Cardiac septum (tissue), 1 donor: Measurements from ENCODE around the gene GSDMA. TPM values are rescaled to one million over a fixed set of nuclear protein-coding genes. Genes with fewer than 3 reads are reported as not detected.

Source experiments
- DNase-seq: peaks from one replicate; pipeline ENCODE4 v3.0.0-alpha.2; 2020; ENCODE audit warnings: low spot score
- intact Hi-C: fragments of 100-400 bp; cut with DNase I; formaldehyde crosslinking; loops from one replicate; pipeline ENCODE4 v1.14.0; 2022
- total RNA-seq: library from RNA; stranded (reverse); fragmentation: NEBNext Ultra II Directional; extraction: Animal tissue kit (Norgen Biotek cat#: 25700); gene quantifications from one replicate; pipeline ENCODE4 v1.2.1, GENCODE V29; 2021
- donor health status: DM: no; HTN: no; CAD: no.

GSDMA gene
- total RNA-seq, 1 donor from 2014 or later, result 0.48 TPM

DNA sequence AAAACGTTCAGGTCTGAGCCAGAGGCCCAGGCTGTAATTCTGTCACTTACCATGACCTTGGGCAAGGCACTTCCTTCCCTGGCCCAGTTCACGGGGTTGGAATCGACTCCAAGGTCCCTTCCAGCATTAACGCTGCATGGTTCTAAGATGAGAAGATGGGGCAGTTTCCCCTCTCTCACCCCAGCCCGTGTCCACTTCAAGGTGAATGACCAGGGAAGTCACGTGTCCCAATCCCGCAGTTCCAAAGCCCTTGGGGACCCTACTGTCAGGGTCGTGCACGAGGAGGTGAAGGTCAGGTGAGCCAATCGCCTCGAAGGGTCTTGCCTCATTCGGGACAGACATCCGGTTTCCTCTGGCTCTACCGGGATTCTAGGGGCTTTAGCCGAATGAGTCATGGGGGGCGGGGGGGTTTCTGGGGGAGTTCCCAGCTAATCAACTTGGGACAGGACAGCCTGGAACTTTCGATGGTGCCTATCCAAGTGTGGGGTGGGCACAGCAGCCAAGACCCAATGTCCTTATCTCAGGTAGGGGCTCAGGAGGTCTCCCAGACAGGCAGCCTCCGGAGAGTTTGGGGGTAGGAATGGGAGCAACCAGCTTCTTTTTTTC lies 51.7 kb downstream of the GSDMA start:
- intact Hi-C loops, result loop anchor here (5.0 to 10.0 kb wide), 3 partner anchors 153 to 280 kb away; no protein-coding TSS in a partner anchor
- DNase-seq, result no peak

DNA sequence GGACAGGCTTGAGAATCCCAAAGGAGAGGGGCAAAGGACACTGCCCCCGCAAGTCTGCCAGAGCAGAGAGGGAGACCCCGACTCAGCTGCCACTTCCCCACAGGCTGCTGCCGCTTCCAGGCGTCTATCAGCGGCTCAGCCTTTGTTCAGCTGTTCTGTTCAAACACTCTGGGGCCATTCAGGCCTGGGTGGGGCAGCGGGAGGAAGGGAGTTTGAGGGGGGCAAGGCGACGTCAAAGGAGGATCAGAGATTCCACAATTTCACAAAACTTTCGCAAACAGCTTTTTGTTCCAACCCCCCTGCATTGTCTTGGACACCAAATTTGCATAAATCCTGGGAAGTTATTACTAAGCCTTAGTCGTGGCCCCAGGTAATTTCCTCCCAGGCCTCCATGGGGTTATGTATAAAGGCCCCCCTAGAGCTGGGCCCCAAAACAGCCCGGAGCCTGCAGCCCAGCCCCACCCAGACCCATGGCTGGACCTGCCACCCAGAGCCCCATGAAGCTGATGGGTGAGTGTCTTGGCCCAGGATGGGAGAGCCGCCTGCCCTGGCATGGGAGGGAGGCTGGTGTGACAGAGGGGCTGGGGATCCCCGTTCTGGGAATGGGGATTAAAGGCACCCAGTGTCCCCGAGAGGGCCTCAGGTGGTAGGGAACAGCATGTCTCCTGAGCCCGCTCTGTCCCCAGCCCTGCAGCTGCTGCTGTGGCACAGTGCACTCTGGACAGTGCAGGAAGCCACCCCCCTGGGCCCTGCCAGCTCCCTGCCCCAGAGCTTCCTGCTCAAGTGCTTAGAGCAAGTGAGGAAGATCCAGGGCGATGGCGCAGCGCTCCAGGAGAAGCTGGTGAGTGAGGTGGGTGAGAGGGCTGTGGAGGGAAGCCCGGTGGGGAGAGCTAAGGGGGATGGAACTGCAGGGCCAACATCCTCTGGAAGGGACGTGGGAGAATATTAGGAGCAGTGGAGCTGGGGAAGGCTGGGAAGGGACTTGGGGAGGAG lies 52.5 kb downstream of the GSDMA start, which contains the start of gene CSF3:
TSS of gene CSF3 (plus strand) at position 436 of the 993 bp plus-strand sequence. CDS start at position 471, 35 bp downstream.
- intact Hi-C loops, result loop anchor here (10.0 kb wide), 2 partner anchors 180 to 280 kb away; no protein-coding TSS in a partner anchor
- DNase-seq, result no peak

DNA sequence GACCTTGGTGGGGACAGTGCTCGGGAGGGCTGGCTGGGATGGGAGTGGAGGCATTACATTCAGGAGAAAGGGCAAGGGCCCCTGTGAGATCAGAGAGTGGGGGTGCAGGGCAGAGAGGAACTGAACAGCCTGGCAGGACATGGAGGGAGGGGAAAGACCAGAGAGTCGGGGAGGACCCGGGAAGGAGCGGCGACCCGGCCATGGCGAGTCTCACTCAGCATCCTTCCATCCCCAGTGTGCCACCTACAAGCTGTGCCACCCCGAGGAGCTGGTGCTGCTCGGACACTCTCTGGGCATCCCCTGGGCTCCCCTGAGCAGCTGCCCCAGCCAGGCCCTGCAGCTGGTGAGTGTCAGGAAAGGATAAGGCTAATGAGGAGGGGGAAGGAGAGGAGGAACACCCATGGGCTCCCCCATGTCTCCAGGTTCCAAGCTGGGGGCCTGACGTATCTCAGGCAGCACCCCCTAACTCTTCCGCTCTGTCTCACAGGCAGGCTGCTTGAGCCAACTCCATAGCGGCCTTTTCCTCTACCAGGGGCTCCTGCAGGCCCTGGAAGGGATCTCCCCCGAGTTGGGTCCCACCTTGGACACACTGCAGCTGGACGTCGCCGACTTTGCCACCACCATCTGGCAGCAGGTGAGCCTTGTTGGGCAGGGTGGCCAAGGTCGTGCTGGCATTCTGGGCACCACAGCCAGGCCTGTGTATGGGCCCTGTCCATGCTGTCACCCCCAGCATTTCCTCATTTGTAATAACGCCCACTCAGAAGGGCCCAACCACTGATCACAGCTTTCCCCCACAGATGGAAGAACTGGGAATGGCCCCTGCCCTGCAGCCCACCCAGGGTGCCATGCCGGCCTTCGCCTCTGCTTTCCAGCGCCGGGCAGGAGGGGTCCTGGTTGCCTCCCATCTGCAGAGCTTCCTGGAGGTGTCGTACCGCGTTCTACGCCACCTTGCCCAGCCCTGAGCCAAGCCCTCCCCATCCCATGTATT lies 53.5 kb downstream of the GSDMA start:
- intact Hi-C loops, result loop anchor here (10.0 kb wide), 2 partner anchors 179 to 279 kb away; no protein-coding TSS in a partner anchor
- DNase-seq, result no peak

DNA sequence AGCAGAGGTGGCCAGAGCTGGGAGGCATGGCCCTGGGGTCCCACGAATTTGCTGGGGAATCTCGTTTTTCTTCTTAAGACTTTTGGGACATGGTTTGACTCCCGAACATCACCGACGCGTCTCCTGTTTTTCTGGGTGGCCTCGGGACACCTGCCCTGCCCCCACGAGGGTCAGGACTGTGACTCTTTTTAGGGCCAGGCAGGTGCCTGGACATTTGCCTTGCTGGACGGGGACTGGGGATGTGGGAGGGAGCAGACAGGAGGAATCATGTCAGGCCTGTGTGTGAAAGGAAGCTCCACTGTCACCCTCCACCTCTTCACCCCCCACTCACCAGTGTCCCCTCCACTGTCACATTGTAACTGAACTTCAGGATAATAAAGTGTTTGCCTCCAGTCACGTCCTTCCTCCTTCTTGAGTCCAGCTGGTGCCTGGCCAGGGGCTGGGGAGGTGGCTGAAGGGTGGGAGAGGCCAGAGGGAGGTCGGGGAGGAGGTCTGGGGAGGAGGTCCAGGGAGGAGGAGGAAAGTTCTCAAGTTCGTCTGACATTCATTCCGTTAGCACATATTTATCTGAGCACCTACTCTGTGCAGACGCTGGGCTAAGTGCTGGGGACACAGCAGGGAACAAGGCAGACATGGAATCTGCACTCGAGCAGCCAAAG lies 54.7 kb downstream of the GSDMA start:
- DNase-seq, result no peak
- intact Hi-C loops, result loop anchor here (2.0 to 10.0 kb wide), 3 partner anchors 95 to 277 kb away; no protein-coding TSS in a partner anchor

DNA sequence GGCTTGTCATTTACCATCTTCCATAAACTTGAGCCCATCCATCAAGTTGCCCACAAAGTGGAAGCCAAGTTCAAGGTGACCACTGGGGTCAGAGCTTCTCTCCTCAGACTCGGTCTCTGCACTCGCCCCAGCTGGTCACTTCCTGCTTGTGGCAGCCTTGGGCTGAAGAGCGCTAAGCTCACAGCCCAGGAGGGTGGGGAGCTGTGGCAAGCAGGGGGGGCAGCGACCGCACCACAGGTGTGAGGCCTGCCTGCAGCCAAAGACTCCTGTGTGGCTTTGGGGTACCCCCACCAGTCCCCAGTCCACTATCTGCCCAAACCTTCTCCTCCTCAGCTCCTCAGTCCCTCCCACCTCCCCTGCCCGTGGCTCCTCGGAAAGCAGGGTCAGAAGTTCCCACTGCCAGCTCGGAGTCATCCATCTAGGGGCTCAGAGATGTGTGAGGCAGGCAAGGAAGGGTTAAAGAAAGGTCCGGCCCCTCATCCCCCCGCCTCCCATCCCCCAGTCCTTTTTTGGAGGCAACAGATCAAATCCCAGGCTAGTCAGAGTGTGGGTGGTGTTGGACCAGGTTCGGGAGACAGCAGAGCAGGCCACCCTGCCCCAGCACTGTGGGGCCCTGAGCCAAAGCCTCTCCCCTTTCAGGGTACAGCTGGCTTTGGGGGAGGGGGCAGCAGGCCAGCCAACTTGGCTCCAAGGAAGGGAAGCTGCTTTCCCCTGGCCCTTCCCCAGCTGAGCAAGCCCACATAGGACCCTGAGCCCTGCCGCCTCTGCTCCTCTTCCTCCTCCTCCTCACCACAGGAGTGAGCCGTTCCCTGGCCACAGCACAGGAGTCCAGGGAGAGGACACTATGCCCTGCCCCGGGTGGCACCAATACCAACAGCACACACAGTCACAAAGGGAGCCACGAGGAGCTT lies 55.7 kb downstream of the GSDMA start:
- intact Hi-C loops, result loop anchor here (2.0 to 10.0 kb wide), 3 partner anchors 94 to 276 kb away; no protein-coding TSS in a partner anchor
- no peak for DNase-seq

DNA sequence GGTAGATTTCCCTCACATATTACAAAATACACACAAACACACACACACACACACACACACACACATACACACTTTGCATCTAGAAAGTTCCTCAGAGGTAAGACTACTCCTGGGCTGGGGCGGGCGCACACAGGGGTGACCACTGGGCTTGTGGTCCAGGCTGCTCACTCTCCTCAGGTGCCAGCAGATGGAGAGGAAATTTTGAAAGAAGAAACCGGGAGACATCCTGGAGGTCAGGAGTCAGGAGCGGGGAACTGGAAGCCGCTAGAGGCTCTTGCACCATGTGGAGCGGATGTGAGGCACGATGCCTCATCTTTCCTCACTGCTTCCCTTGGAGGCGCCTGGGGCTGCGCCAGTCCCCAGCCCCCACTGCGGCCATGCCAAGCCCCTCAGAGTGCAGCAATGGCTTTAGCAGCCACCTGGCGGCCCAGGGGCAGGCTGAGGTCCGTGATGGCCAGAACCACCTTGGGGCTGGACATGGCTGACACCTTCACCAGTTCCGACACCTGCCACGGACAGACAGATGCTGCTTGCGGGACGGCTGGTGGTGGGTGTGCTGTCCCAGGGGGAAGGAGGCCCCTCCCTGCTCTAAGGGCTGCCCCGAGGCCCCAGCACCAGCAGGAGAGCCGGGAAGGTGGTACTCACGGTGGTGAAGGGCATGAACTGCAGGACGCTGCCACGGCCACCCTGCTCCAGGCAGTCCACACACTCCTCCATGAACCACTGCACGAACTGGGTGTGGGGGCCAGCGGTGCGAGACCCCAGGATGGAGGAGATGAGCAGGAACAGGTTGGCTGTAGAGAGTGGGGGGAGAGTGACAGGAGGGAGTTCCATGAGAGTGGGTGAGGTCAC lies 56.6 kb downstream of the GSDMA start:
- intact Hi-C loops, result loop anchor here (2.0 to 10.0 kb wide), 3 partner anchors 93 to 275 kb away; no protein-coding TSS in a partner anchor
- no peak for DNase-seq

DNA sequence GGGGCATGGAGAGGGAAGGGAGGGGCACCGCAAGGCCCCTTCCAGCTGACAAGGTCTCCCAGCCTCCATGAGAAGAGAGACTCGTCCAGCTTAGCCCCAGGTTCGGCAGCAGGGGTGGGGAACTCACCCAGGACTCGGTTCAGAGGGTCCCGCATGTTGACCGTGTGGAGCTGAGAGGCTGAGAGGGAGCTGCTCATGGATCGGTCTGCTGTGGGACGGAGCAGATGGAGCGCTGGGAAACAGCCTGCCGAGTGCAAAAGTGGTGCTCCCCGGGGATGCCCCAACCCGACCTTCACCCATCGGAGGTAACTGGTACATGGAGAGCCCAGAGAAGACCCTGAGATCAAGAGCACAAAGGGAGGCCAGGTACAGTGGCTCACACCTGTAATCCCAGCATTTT lies 57.3 kb downstream of the GSDMA start:
- DNase-seq, result no peak

DNA sequence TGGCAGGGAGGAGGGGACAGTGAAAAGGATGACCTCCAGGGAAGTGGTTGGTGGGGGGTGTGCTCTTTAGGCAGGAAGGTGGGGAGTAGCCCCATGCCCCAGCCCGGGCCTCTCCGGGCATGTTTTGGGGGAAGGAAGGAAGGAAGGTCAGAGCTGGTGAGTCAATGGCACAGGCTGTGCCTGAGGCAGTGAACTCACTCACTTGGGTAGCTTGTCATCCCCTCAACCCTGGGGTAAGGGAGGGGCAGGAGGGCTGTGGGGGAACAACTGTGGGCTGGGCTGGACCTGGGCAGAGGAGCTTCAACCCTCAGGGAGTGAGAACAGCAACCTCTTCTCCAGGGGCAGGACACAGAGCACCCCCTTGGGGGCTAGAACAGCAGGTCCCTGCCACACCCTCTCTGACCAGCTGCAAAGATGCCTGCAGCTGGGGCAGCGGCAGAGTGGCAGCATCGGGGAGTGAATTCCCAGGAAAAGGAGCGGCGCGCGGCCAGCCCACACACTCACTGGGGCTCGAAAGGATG lies 58.7 kb downstream of the GSDMA start:
- intact Hi-C loops, result no loop called here
- no peak for DNase-seq

More for the DNA sequence above, 57.3 kb downstream of the GSDMA start:
- intact Hi-C loops, result no loop called here

DNA sequence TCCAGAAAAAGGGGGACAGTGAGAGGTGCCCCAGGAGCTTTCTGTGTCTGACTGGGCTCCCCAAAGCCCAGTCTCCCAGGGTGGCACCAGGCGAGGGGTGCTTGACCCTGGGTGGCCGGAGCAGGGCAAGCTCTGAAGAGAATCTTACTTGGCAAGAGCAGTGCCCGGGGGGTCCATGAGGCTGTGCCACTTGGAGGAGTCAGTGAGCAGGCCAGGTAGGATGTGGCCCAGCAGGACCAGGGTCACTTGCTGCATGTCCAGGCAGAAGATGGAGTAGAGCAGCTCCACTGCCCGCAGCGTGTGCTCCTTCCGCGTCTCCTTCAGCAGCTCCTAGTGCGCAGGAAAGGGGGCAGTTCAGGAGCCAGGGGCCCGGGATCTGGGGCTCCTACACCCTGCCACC lies 59.7 kb downstream of the GSDMA start:
- intact Hi-C loops, result no loop called here
- no peak for DNase-seq

DNA sequence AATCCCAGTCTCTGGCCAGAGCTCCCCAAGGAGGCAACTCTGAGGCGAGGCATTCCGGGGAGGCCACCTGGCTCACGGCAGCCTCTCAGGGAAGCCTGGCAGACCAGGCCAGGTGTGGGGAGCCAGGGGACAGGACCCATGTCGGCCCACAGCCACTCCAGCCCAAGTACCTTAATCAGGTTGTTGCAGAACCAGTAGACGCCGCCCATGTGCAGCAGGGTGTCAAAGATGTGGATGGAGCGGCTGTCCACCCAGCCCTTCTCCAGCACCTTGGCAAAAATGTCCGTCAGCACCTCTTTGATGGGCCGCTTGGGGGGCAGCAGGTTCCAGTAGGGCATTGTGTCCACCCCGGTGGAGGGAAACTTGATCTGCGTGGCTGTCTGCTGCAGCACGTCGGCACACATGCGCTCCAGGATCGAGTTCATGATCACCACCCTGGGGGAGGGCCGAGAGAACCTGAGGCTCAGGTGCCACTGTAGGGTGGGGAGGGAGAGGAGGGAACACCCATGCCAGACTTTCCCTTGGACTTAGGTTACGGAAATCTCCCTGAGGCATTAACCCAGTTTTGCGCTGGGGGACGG lies 60.2 kb downstream of the GSDMA start:
- intact Hi-C loops, result no loop called here
- no peak for DNase-seq

DNA sequence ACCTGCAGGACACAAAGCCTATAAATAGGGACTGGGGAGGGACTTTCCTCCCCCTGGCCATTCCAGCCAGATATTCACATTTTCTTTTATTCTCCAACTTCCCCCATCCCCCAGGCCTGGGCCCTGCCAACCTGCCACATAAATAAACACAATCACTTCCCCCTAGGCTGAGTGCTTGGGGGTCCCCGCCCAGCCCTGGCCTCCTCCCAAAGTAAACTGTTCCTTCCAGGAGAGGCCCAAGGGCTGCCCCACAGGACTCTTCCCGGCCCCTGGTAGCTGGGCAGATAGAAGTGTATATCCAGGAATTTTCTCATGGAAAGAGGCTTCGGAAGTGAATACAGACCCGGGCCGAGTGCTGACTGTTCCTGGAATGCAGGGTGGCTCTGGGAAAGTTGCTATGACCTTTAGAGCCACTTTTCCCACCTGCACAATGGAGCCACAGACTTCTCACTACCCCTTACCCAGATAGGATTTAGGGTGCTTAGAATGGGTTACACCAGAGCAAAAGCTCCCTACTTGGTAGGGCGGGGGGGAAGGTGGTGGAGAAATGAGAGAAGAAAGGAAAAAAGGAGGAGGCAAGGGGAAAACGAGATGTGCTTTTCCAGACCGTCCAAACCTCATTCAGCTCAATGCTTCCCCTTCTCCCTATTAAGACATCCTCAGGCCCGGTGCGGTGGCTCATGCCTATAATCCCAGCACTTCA lies 60.9 kb downstream of the GSDMA start:
- no peak for DNase-seq
- intact Hi-C loops, result no loop called here

DNA sequence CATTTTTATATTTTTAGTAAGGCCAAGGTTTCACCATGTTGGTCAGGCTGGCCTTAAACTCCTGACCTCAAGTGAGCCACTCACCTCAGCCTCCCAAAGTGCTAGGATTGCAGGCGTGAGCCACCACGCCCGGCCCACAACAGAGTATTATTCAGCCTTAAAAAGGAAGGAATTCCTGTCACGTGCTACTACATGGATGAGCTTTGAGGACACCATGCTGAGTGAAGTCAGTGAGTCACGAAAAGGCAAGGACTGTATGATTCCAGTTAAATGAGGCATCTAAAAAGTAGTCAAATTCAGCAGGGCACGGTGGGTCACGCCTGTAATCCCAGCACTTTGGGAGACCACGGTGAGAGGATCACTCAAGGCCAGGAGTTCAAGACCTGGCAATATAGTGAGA lies 62.1 kb downstream of the GSDMA start:
- DNase-seq, result no peak
- intact Hi-C loops, result no loop called here

DNA sequence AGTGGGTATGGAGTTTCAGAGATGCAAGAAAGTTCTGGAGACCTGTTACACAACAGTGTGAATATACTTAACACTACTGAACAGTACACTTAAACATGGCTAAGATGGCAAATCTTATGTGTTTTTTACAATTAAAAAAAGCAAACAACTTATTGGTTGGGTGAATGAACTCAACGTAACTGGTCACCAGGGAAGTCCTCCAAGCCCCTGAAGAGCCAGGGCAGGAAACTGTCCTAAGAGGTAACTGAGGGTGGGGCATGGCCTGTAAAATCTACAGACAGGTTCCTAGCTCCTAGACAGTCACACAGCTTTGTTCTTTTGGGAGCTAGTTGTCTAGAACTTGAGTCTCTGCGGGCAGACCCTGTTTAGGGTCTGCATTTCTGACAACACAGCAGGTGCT lies 62.8 kb downstream of the GSDMA start:
- intact Hi-C loops, result no loop called here

DNA sequence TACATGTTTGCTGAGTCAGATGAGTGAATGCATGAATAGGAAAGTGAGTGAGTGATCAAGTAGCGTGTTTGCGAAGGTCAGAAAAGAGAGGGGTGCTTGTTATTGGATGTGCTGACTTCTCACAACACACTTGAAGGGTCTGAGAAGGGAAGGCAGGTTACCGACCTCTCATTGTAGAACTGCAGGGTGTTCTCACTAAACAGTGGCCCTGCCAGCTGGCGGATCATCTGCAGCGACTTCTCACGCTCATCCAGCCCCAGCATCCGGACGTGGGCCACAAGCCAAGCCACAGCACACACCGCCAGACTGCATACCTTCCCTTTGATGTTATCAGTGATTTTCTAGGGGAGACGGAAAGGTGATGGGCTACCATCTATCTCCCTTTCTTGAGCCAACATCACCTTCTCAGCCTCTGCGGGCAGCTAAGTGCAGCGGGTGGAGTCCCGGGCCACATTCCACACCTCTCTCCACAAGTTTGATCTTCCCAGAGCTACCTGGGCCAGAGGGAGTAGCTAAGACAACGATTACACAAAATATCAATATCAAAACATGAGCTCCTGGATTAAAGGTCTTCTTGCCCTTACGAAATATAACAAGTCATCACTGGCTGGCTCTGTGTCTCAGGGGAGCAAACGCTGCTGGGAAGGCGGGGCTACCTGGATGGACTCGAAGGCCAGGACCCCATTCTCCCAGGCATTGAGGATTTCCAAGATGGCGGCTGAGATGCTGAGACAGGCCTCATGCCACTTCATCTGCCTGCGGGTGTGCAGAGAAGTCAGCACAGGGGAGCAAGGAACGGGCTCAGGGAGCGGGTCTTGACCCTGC lies 63.4 kb downstream of the GSDMA start:
- intact Hi-C loops, result loop anchor here (2.0 kb wide), 1 partner anchor 13 kb away; no protein-coding TSS in a partner anchor
- DNase-seq, result no peak

More for the DNA sequence above, 62.8 kb downstream of the GSDMA start:
- DNase-seq, result no peak
